HepG2 (cell line): ENCODE measurements around the gene RAP1GAP2. TPM values are rescaled to one million over a fixed set of nuclear protein-coding genes. Genes with fewer than 3 reads are reported as not detected.

Experiments used
- AFF4 ChIP-seq: sonication (generic); formaldehyde crosslinking; IDR thresholded peaks from 2 replicates; pipeline ENCODE4 v1.4.0; 2020; ENCODE audit warnings: missing genetic modification reagents
- ATAD3A ChIP-seq: sonication (generic); formaldehyde crosslinking; IDR thresholded peaks from 2 replicates; pipeline ENCODE4 v1.4.0; 2020; ENCODE audit warnings: missing genetic modification reagents
- CEBPG ChIP-seq: IDR thresholded peaks from 2 replicates; pipeline ENCODE4 v1.6.1; 2016
- ERF ChIP-seq: IDR thresholded peaks from 2 replicates; pipeline ENCODE4 v1.6.1; 2018; ENCODE audit warnings: missing biosample characterization, missing genetic modification reagents
- ETV5 ChIP-seq: IDR thresholded peaks from 2 replicates; pipeline ENCODE4 v1.6.1; 2018; ENCODE audit warnings: missing biosample characterization, missing genetic modification reagents, inconsistent platforms, borderline replicate concordance
- EZH2 ChIP-seq: conservative IDR thresholded peaks from 2 replicates; pipeline ENCODE4 v1.6.1; 2012; ENCODE audit warnings: mild to moderate bottlenecking, low read depth, low read length, moderate library complexity
- FOXM1 ChIP-seq: sonication (generic); formaldehyde crosslinking; IDR thresholded peaks from 2 replicates; pipeline ENCODE4 v1.5.0; 2020; ENCODE audit warnings: missing genetic modification reagents
- GRHL1 ChIP-seq: sonication (generic); formaldehyde crosslinking; conservative IDR thresholded peaks from 2 replicates; pipeline ENCODE4 v1.8.0; 2022; ENCODE audit warnings: missing genetic modification reagents
- HIVEP1 ChIP-seq: sonication (generic); formaldehyde crosslinking; IDR thresholded peaks from 2 replicates; pipeline ENCODE4 v1.4.0; 2020; ENCODE audit warnings: mild to moderate bottlenecking, missing genetic modification reagents
- HNRNPLL ChIP-seq: fragments of 200-400 bp; formaldehyde crosslinking; IDR thresholded peaks from 2 replicates; pipeline ENCODE4 v1.6.1; 2017; ENCODE audit warnings: mild to moderate bottlenecking, low read depth, low read length; ENCODE audit not compliant: poor library complexity, severe bottlenecking
- IRF2 ChIP-seq: IDR thresholded peaks from 2 replicates; pipeline ENCODE4 v1.6.1; 2018; ENCODE audit warnings: missing genetic modification reagents, missing compliant biosample characterization
- JDP2 ChIP-seq: sonication (generic); formaldehyde crosslinking; IDR thresholded peaks from 2 replicates; pipeline ENCODE4 v1.8.1; 2022; ENCODE audit warnings: missing genetic modification reagents, borderline replicate concordance
- MXD3 ChIP-seq: IDR thresholded peaks from 2 replicates; pipeline ENCODE4 v1.6.1; 2016; ENCODE audit warnings: mild to moderate bottlenecking, missing biosample characterization, missing genetic modification reagents
- NKX3-1 ChIP-seq: sonication (generic); formaldehyde crosslinking; IDR thresholded peaks from 2 replicates; pipeline ENCODE4 v1.5.0; 2020; ENCODE audit warnings: missing genetic modification reagents
- PAWR ChIP-seq: sonication (generic); formaldehyde crosslinking; IDR thresholded peaks from 2 replicates; pipeline ENCODE4 v1.4.0; 2020; ENCODE audit warnings: missing genetic modification reagents, mild to moderate bottlenecking, borderline replicate concordance
- PRPF4 ChIP-seq: fragments of 200-400 bp; formaldehyde crosslinking; IDR thresholded peaks from 2 replicates; pipeline ENCODE4 v1.6.1; 2016; ENCODE audit warnings: low read length, low read depth; ENCODE audit not compliant: poor library complexity, severe bottlenecking
- RCOR2 ChIP-seq: IDR thresholded peaks from 2 replicates; pipeline ENCODE4 v1.6.1; 2016; ENCODE audit warnings: missing biosample characterization, missing genetic modification reagents
- RFX1 ChIP-seq: fragments of 450-650 bp; IDR thresholded peaks from 2 replicates; pipeline ENCODE4 v1.6.1; 2017
- RXRB ChIP-seq: IDR thresholded peaks from 2 replicates; pipeline ENCODE4 v1.6.1; 2016; ENCODE audit warnings: borderline replicate concordance, missing genetic modification reagents, missing compliant biosample characterization
- TCF7 ChIP-seq: sonication (generic); IDR thresholded peaks from 2 replicates; pipeline ENCODE4 v1.6.1; 2016; ENCODE audit warnings: antibody characterized with exemption, low read depth
- TEAD2 ChIP-seq: sonication (generic); formaldehyde crosslinking; IDR thresholded peaks from 2 replicates; pipeline ENCODE4 v1.9.0; 2021; ENCODE audit warnings: missing genetic modification reagents
- THAP11 ChIP-seq: IDR thresholded peaks from 2 replicates; pipeline ENCODE4 v1.6.1; 2016; ENCODE audit warnings: missing biosample characterization, missing genetic modification reagents
- ZBTB14 ChIP-seq: sonication (generic); formaldehyde crosslinking; IDR thresholded peaks from 2 replicates; pipeline ENCODE4 v1.4.0; 2020; ENCODE audit warnings: missing genetic modification reagents
- ZNF331 ChIP-seq: sonication (generic); formaldehyde crosslinking; IDR thresholded peaks from 2 replicates; pipeline ENCODE4 v1.4.0; 2020; ENCODE audit warnings: missing genetic modification reagents
- ZNF547 ChIP-seq: sonication (generic); formaldehyde crosslinking; IDR thresholded peaks from 2 replicates; pipeline ENCODE4 v1.5.1; 2020; ENCODE audit warnings: mild to moderate bottlenecking, missing genetic modification reagents
- ZNF776 ChIP-seq: sonication (generic); formaldehyde crosslinking; IDR thresholded peaks from 2 replicates; pipeline ENCODE4 v1.4.0; 2020; ENCODE audit warnings: mild to moderate bottlenecking, missing genetic modification reagents
- ZNF883 ChIP-seq: sonication (generic); formaldehyde crosslinking; IDR thresholded peaks from 2 replicates; pipeline ENCODE4 v1.5.1; 2020; ENCODE audit warnings: mild to moderate bottlenecking, missing genetic modification reagents; ENCODE audit errors: not compliant biosample characterization
- polyA plus RNA-seq, 8 experiments: library from polyadenylated mRNA; depleted of rRNA in 3 of 8; stranded (reverse) in 7 of 8; unstranded in 1 of 8; fragments of >200 nt; fragmentation: Illumina TruSeq in 4 of 8; extraction: Trizol in 4 of 8; gene quantifications; 2 replicates each; pipeline versions ENCODE4 v1.2.1 to v1.2.3, GENCODE V29; 2011 to 2016; ENCODE audit warnings: low read depth in 4 of 8, missing spikeins in 1 of 8, mixed read lengths in 1 of 8; ENCODE audit not compliant: insufficient read depth in 1 of 8
- total RNA-seq, 5 experiments: library from RNA; depleted of rRNA; stranded (reverse); fragments of >200 nt; fragmentation: Illumina TruSeq; extraction: Trizol; gene quantifications; 2 replicates each; pipeline ENCODE4 v1.2.3, GENCODE V29; 2016; ENCODE audit warnings: low read depth in 1 of 5

RAP1GAP2 gene
- total and polyA plus RNA-seq, 2 of the 13 experiments (the other 11 are each of a cell fraction or from before 2014, with no cell fraction given): 10.9 to 12.0 TPM

- TF ChIP-seq HIVEP1 (CRISPR knock-in tag) (peak; percentile 85), ERF (CRISPR knock-in tag) (peak; percentile 99), NKX3-1 (CRISPR knock-in tag) (peak; percentile 99), ZNF776 (CRISPR knock-in tag) (peak; percentile 96), JDP2 (peak; percentile 86; the same call in 1 of the 2 replicates), TEAD2 (CRISPR knock-in tag) (peak; percentile 94), HNRNPLL (peak; percentile 81), MXD3 (CRISPR knock-in tag) (peak; percentile 99), PRPF4 (no peak), CEBPG (0 out of 2 replicates have a peak, but pooled peaks have one; percentile 7), IRF2 (CRISPR knock-in tag) (peak; percentile 82; the same call in 1 of the 2 replicates), ZNF883 (peak; percentile 99), FOXM1 (CRISPR knock-in tag) (peak; percentile 76; the same call in 1 of the 2 replicates), GRHL1 (CRISPR knock-in tag) (no peak), AFF4 (no peak), ETV5 (peak; percentile 72), TCF7 (no peak), ZBTB14 (peak; percentile 64; the same call in 1 of the 2 replicates), RFX1 (no peak), ZNF331 (peak; percentile 97), ZNF547 (CRISPR knock-in tag) (peak; percentile 97), PAWR (CRISPR knock-in tag) (no peak), RXRB (CRISPR knock-in tag) (peak; percentile 79), THAP11 (peak; percentile 76), RCOR2 (CRISPR knock-in tag) (no peak), EZH2 (no peak), ATAD3A (CRISPR knock-in tag) (peak; percentile 85; the same call in 1 of the 2 replicates)
These were observed 46.5 kb upstream of the RAP1GAP2 start (continued) for GRCh38 chr17:2749784-2750181.
